H9 (cell line): ENCODE data around the gene CHCHD10. TPM values are rescaled to one million over a fixed set of nuclear protein-coding genes. Genes with fewer than 3 reads are reported as not detected.

Experiments used
- DNase-seq: peaks from one replicate; pipeline ENCODE4 v3.0.0-alpha.2; 2017
- H2AFZ ChIP-seq: one replicate; pipeline ENCODE4 v1.6.1; 2013; ENCODE audit warnings: mild to moderate bottlenecking, low read length, control low read depth, moderate library complexity
- H2AK5ac ChIP-seq: 2 replicates; pipeline ENCODE4 v1.6.1; 2013; ENCODE audit warnings: low read length, control low read depth, mixed read lengths; ENCODE audit not compliant: insufficient read length
- H2BK120ac ChIP-seq: one replicate; pipeline ENCODE4 v1.6.1; 2013; ENCODE audit warnings: low read depth, mild to moderate bottlenecking, low read length, control low read depth, inconsistent platforms; ENCODE audit not compliant: poor library complexity, severe bottlenecking
- H2BK12ac ChIP-seq: 2 replicates; pipeline ENCODE4 v1.6.1; 2013; ENCODE audit warnings: low read length, control low read depth, mixed read lengths, low read depth; ENCODE audit not compliant: insufficient read length
- H2BK15ac ChIP-seq: 2 replicates; pipeline ENCODE4 v1.6.1; 2013; ENCODE audit warnings: low read depth, low read length, control low read depth
- H2BK20ac ChIP-seq: one replicate; pipeline ENCODE4 v1.6.1; 2013; ENCODE audit warnings: low read depth, mild to moderate bottlenecking, low read length, control low read depth, inconsistent platforms; ENCODE audit not compliant: poor library complexity, severe bottlenecking
- H2BK5ac ChIP-seq: 2 replicates; pipeline ENCODE4 v1.6.1; 2013; ENCODE audit warnings: low read length, control low read depth, mixed read lengths; ENCODE audit not compliant: insufficient read length
- H3K14ac ChIP-seq: 2 replicates; pipeline ENCODE4 v1.6.1; 2013; ENCODE audit warnings: low read length, control low read depth; ENCODE audit not compliant: insufficient read depth
- H3K18ac ChIP-seq: 2 replicates; pipeline ENCODE4 v1.6.1; 2013; ENCODE audit warnings: low read depth, mild to moderate bottlenecking, mixed read lengths, low read length, control low read depth; ENCODE audit not compliant: insufficient read length
- H3K23ac ChIP-seq: 2 replicates; pipeline ENCODE4 v1.6.1; 2013; ENCODE audit warnings: low read length, control low read depth, mixed read lengths, low read depth; ENCODE audit not compliant: insufficient read length
- H3K23me2 ChIP-seq: 2 replicates; pipeline ENCODE4 v1.6.1; 2013; ENCODE audit warnings: low read depth, mild to moderate bottlenecking, mixed read lengths, low read length, control low read depth; ENCODE audit not compliant: insufficient read length, poor library complexity, severe bottlenecking
- H3K27ac ChIP-seq: 2 replicates; pipeline ENCODE4 v1.5.1; 2013; ENCODE audit warnings: low read length, control low read depth, mixed read lengths, low read depth; ENCODE audit not compliant: insufficient read length
- H3K27me3 ChIP-seq: 2 replicates; pipeline ENCODE4 v1.6.1; 2013; ENCODE audit warnings: low read length, control low read depth, inconsistent platforms; ENCODE audit not compliant: insufficient read depth
- H3K4ac ChIP-seq: 2 replicates; pipeline ENCODE4 v1.6.1; 2013; ENCODE audit warnings: low read depth, mild to moderate bottlenecking, control low read depth, inconsistent platforms, low read length, moderate library complexity
- H3K4me1 ChIP-seq: 2 replicates; pipeline ENCODE4 v1.6.1; 2013; ENCODE audit warnings: low read length, control low read depth, inconsistent platforms; ENCODE audit not compliant: insufficient read depth
- H3K4me2 ChIP-seq: 2 replicates; pipeline ENCODE4 v1.6.1; 2013; ENCODE audit warnings: low read length, control low read depth, mixed read lengths; ENCODE audit not compliant: insufficient read length, insufficient read depth
- H3K56ac ChIP-seq: 2 replicates; pipeline ENCODE4 v1.6.1; 2013; ENCODE audit warnings: low read depth, mild to moderate bottlenecking, mixed read lengths, low read length, control low read depth; ENCODE audit not compliant: insufficient read length
- H3K79me1 ChIP-seq: 2 replicates; pipeline ENCODE4 v1.6.1; 2013; ENCODE audit warnings: low read depth, mild to moderate bottlenecking, moderate library complexity, low read length, control low read depth, inconsistent platforms; ENCODE audit not compliant: insufficient read depth, poor library complexity, severe bottlenecking
- H3K79me2 ChIP-seq: 2 replicates; pipeline ENCODE4 v1.6.1; 2013; ENCODE audit warnings: low read length, control low read depth, inconsistent platforms; ENCODE audit not compliant: insufficient read depth
- H3K9ac ChIP-seq: 2 replicates; pipeline ENCODE4 v1.6.1; 2013; ENCODE audit warnings: low read length, control low read depth, mixed read lengths; ENCODE audit not compliant: insufficient read length; ENCODE audit errors: extremely low read depth
- H3K9me3 ChIP-seq: one replicate; pipeline ENCODE4 v1.6.1; 2013; ENCODE audit warnings: low read depth, low read length, inconsistent platforms; ENCODE audit not compliant: control insufficient read depth
- H3T11ph ChIP-seq: one replicate; pipeline ENCODE4 v1.6.1; 2013; ENCODE audit warnings: mild to moderate bottlenecking, low read length, control low read depth, inconsistent platforms
- H4K20me1 ChIP-seq: one replicate; pipeline ENCODE4 v1.6.1; 2013; ENCODE audit not compliant: control insufficient read depth, insufficient read length, insufficient read depth
- H4K5ac ChIP-seq: 2 replicates; pipeline ENCODE4 v1.6.1; 2013; ENCODE audit warnings: low read depth, mild to moderate bottlenecking, mixed read lengths, low read length, control low read depth; ENCODE audit not compliant: insufficient read length
- H4K8ac ChIP-seq: replicated peaks from 2 replicates; pipeline ENCODE4 v1.6.1; 2013; ENCODE audit warnings: low read length, control low read depth, mixed read lengths, low read depth; ENCODE audit not compliant: insufficient read length
- H4K91ac ChIP-seq: 2 replicates; pipeline ENCODE4 v1.6.1; 2013; ENCODE audit warnings: low read depth, mild to moderate bottlenecking, moderate library complexity, mixed read lengths, low read length, control low read depth; ENCODE audit not compliant: insufficient read length
- H3K27ac Mint-ChIP-seq, 3 experiments: 2 replicates in 2 of 3; 3 replicates in 1 of 3; pipeline ENCODE4 v1.8.0; 2020 to 2021; ENCODE audit warnings: mixed read lengths in 3 of 3, mild to moderate bottlenecking in 1 of 3, moderate library complexity in 1 of 3
- H3K27me3 Mint-ChIP-seq: 2 replicates; pipeline ENCODE4 v1.8.0; 2021; ENCODE audit warnings: low read depth, mild to moderate bottlenecking, moderate library complexity, mixed read lengths
- H3K36me3 Mint-ChIP-seq, 3 experiments: 2 replicates in 2 of 3; 3 replicates in 1 of 3; pipeline ENCODE4 v1.8.0; 2020 to 2021; ENCODE audit warnings: low read depth in 3 of 3, mixed read lengths in 3 of 3; ENCODE audit not compliant: insufficient read depth in 1 of 3
- H3K4me1 Mint-ChIP-seq, 2 experiments: 2 replicates each; pipeline ENCODE4 v1.8.0; 2020; ENCODE audit warnings: mixed read lengths in 2 of 2
- H3K4me3 Mint-ChIP-seq, 2 experiments: 2 replicates in 1 of 2; 3 replicates in 1 of 2; pipeline ENCODE4 v1.8.0; 2020 to 2021; ENCODE audit warnings: mild to moderate bottlenecking in 2 of 2, mixed read lengths in 2 of 2, moderate library complexity in 1 of 2
- H3K9me3 Mint-ChIP-seq, 2 experiments: 2 replicates in 1 of 2; 3 replicates in 1 of 2; pipeline ENCODE4 v1.8.0; 2020; ENCODE audit warnings: mild to moderate bottlenecking in 2 of 2, mixed read lengths in 2 of 2, moderate library complexity in 1 of 2
- WGBS: extraction: QIAGEN DNeasy Blood & Tissue Kit; methylation state at CpG from one replicate; pipeline ENCODE4 v1.1.7; 2013; ENCODE audit warnings: missing lambda C conversion rate, low lambda C conversion rate, mixed read lengths; ENCODE audit not compliant: insufficient read length; ENCODE audit errors: extremely low coverage; 5-methylcytosine and 5-hydroxymethylcytosine counted together
- total RNA-seq: library from RNA; stranded (reverse); gene quantifications from 2 replicates; pipeline ENCODE4 v1.2.1, GENCODE V29; 2021
- TF ChIP-seq, protein P1 (sequence below): fragments of 200-600 bp; sonication (generic); conservative IDR thresholded peaks from 3 replicates; pipeline ENCODE4 v1.8.0; 2021; ENCODE audit warnings: antibody characterized with exemption, mild to moderate bottlenecking

The CHCHD10 gene
- total RNA-seq, 1 experiment from 2014 or later: 53.7 TPM

DNA sequence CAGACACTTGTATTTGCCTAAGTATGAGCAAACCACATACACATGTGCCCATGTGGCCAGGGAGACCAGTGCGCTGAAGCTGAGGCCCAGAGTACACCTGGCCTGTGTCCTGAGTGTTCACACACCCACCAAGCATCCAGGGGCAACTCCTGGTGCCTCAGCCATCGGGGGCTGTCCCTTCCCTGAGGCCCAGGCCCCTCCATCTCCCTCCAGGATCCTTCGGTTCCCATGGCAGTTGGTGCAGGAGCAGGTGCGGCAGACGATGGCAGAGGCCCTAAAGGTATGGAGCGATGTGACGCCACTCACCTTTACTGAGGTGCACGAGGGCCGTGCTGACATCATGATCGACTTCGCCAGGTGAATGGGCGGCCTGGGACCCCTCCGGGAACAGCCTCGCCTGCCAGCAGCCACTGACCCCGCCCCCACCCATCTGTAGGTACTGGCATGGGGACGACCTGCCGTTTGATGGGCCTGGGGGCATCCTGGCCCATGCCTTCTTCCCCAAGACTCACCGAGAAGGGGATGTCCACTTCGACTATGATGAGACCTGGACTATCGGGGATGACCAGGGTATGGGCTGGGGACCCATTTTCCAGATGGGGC, 12.5 kb upstream of the CHCHD10 start:
- Histone ChIP-seq H4K91ac (no peak overlapping the region), H3K23ac (no peak overlapping the region), H3K9me3 (no peaks in the 10 kb centered on the region), H3K23me2 (no peaks in the 10 kb centered on the region), H3K4ac (no peak overlapping the region), H2BK120ac (no peak overlapping the region), H2AK5ac (no peak overlapping the region), H3K18ac (no peak overlapping the region), H3K4me2 (no peak overlapping the region), H2BK12ac (no peak overlapping the region), H2BK20ac (no peak overlapping the region), H3K27ac (no peak overlapping the region), H3K79me2 (no peaks in the 10 kb centered on the region), H3K4me1 (no peaks in the 10 kb centered on the region), H4K20me1 (no peaks in the 10 kb centered on the region), H3K79me1 (no peaks in the 10 kb centered on the region), H3T11ph (no peak overlapping the region), H3K27me3 (no peaks in the 10 kb centered on the region; the same call in 1 of the 2 replicates), H2AFZ (no peak overlapping the region), H4K5ac (no peak overlapping the region), H3K56ac (no peak overlapping the region), H3K14ac (no peak overlapping the region), H2BK5ac (no peak overlapping the region), H3K9ac (no peak overlapping the region), H4K8ac (no peak overlapping the region), H2BK15ac (no peak overlapping the region)
- H3K27ac Mint-ChIP-seq: no peak overlapping the region
- H3K4me1 Mint-ChIP-seq: peaks cover 3 to 5% of the 10 kb centered on the region in 2 experiments; a peak in 3 of 4 replicates
- no peaks in the 10 kb centered on the region for H3K9me3 Mint-ChIP-seq
- WGBS: no CpG with 5 or more reads among the region's 20 CpGs
- H3K27me3 Mint-ChIP-seq: peaks cover 14% of the 10 kb centered on the region
- no peaks in the 10 kb centered on the region for H3K36me3 Mint-ChIP-seq
- no peak overlapping the region for H3K4me3 Mint-ChIP-seq
- DNase-seq: no peak
- TF ChIP-seq, protein P1, sequence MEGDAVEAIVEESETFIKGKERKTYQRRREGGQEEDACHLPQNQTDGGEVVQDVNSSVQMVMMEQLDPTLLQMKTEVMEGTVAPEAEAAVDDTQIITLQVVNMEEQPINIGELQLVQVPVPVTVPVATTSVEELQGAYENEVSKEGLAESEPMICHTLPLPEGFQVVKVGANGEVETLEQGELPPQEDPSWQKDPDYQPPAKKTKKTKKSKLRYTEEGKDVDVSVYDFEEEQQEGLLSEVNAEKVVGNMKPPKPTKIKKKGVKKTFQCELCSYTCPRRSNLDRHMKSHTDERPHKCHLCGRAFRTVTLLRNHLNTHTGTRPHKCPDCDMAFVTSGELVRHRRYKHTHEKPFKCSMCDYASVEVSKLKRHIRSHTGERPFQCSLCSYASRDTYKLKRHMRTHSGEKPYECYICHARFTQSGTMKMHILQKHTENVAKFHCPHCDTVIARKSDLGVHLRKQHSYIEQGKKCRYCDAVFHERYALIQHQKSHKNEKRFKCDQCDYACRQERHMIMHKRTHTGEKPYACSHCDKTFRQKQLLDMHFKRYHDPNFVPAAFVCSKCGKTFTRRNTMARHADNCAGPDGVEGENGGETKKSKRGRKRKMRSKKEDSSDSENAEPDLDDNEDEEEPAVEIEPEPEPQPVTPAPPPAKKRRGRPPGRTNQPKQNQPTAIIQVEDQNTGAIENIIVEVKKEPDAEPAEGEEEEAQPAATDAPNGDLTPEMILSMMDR: no peak
